Astrocyte (in vitro differentiated cells and primary cell): Measurements from ENCODE around the gene TMEM272. TPM values are rescaled to one million over a fixed set of nuclear protein-coding genes. Genes with fewer than 3 reads are reported as not detected.

Experiments used
- DNase-seq: peaks from one replicate; pipeline ENCODE4 v3.0.0-alpha.2; 2010; ENCODE audit warnings: low read depth
- FAIRE-seq: peaks from 2 replicates; lab custom pipeline; 2011; peaks lifted over from hg19 to GRCh38; lab: Jason Lieb, UNC
- H2AFZ ChIP-seq: 2 replicates; pipeline ENCODE4 v1.6.0; 2012; ENCODE audit warnings: low read depth, low read length, inconsistent platforms
- H3K27ac ChIP-seq: 2 replicates; pipeline ENCODE4 v1.5.1; 2011; ENCODE audit warnings: low read depth, low read length, inconsistent platforms
- H3K27me3 ChIP-seq: 2 replicates; pipeline ENCODE4 v1.6.0; 2011; ENCODE audit warnings: low read length, inconsistent platforms; ENCODE audit not compliant: insufficient read depth
- H3K36me3 ChIP-seq: 2 replicates; pipeline ENCODE4 v1.5.1; 2011; ENCODE audit warnings: low read length, inconsistent platforms; ENCODE audit not compliant: insufficient read depth
- H3K4me1 ChIP-seq: 2 replicates; pipeline ENCODE4 v1.5.1; 2011; ENCODE audit warnings: low read length, inconsistent platforms; ENCODE audit not compliant: insufficient read depth
- H3K4me2 ChIP-seq: 2 replicates; pipeline ENCODE4 v1.6.0; 2012; ENCODE audit warnings: low read length, inconsistent platforms
- H3K4me3 ChIP-seq: 2 replicates; pipeline ENCODE4 v1.5.1; 2011; ENCODE audit warnings: low read depth, mild to moderate bottlenecking, low read length, inconsistent platforms; ENCODE audit not compliant: insufficient read depth
- H3K79me2 ChIP-seq: 2 replicates; pipeline ENCODE4 v1.6.0; 2012; ENCODE audit warnings: mild to moderate bottlenecking, low read length, inconsistent platforms; ENCODE audit not compliant: insufficient read depth
- H3K9ac ChIP-seq: 2 replicates; pipeline ENCODE4 v1.6.0; 2012; ENCODE audit warnings: mild to moderate bottlenecking, low read length, inconsistent platforms
- H3K9me3 ChIP-seq: 2 replicates; pipeline ENCODE4 v1.5.1; 2012; ENCODE audit warnings: low read depth, mild to moderate bottlenecking, low read length, inconsistent platforms; ENCODE audit not compliant: insufficient read depth
- H4K20me1 ChIP-seq: 2 replicates; pipeline ENCODE4 v1.6.0; 2012; ENCODE audit warnings: low read length, inconsistent platforms; ENCODE audit not compliant: insufficient read depth
- H3K27ac Mint-ChIP-seq: one replicate; pipeline ENCODE4 v1.8.0; 2021; ENCODE audit warnings: mild to moderate bottlenecking, mixed read lengths; ENCODE audit not compliant: unreplicated experiment
- H3K27me3 Mint-ChIP-seq: one replicate; pipeline ENCODE4 v1.8.0; 2021; ENCODE audit warnings: low read depth, mixed read lengths; ENCODE audit not compliant: unreplicated experiment
- H3K36me3 Mint-ChIP-seq: one replicate; pipeline ENCODE4 v1.8.0; 2021; ENCODE audit warnings: low read depth, mixed read lengths; ENCODE audit not compliant: unreplicated experiment
- H3K4me1 Mint-ChIP-seq: one replicate; pipeline ENCODE4 v1.8.0; 2021; ENCODE audit warnings: low read depth, mixed read lengths; ENCODE audit not compliant: unreplicated experiment
- H3K4me3 Mint-ChIP-seq: one replicate; pipeline ENCODE4 v1.8.0; 2021; ENCODE audit warnings: mild to moderate bottlenecking, moderate library complexity, mixed read lengths; ENCODE audit not compliant: unreplicated experiment
- H3K9me3 Mint-ChIP-seq: one replicate; pipeline ENCODE4 v1.8.0; 2021; ENCODE audit warnings: mild to moderate bottlenecking, mixed read lengths; ENCODE audit not compliant: unreplicated experiment
- EZH2 ChIP-seq: IDR thresholded peaks from 2 replicates; pipeline ENCODE4 v1.6.1; 2012; ENCODE audit warnings: mild to moderate bottlenecking, low read length, inconsistent platforms; ENCODE audit not compliant: insufficient read depth
- total RNA-seq: library from RNA; stranded (reverse); gene quantifications from 2 replicates; pipeline ENCODE4 v1.2.1, GENCODE V29; 2021
- TF ChIP-seq, protein P1 (sequence below): IDR thresholded peaks from 2 replicates; pipeline ENCODE4 v1.5.1; 2011; ENCODE audit warnings: low read depth, mild to moderate bottlenecking, inconsistent platforms, low read length, moderate library complexity; ENCODE audit not compliant: insufficient read depth

TMEM272 gene
- total RNA-seq, 1 donor from 2014 or later = 0.05 TPM

DNA sequence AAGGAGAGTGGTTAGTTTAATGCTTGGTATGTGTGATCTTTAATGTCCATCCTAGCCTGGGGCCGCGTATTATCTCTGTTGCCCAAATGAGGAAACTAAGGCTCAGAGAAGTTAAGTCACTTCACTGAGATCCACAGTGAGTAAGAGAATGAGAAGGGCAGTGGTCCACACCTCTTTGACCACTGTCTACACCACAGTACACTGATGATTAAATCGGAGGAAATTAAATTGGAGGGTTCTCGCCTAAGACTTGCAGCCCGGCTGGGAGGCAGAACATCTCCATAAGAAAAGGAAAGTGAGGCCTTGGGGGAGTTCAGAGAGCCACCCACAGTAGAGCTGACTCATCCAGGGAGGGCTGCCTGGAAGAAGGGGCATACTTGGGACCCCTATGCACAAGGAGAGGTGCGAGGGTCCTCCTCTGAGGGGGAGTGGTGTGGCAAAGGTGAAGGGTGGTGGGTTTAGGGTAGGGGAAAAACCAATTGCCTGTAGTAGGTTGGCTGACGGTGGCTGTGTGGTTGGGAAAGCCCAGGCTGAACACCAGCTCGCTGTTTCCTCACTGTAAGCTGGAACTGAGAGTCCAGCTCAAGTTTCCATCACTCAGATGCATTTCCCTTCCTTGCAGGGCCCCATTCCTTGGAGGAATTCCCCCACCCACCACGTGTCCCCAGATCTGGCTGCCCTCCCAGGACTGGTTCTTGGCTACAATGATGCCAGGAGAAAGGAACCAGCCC, 26.0 kb downstream of the TMEM272 start:
- FAIRE-seq (no peak), DNase-seq (peak; percentile 24)
- no peak overlapping the region for H3K4me3 Mint-ChIP-seq
- Histone ChIP-seq H3K27ac (no peak overlapping the region), H3K9ac (no peak overlapping the region), H3K4me1 (no peaks in the 10 kb centered on the region), H3K36me3 (no peaks in the 10 kb centered on the region), H3K79me2 (no peaks in the 10 kb centered on the region), H3K4me3 (no peak overlapping the region), H3K4me2 (no peak overlapping the region), H3K27me3 (peaks cover 61% of the 10 kb centered on the region), H4K20me1 (no peaks in the 10 kb centered on the region), H2AFZ (no peak overlapping the region), H3K9me3 (no peaks in the 10 kb centered on the region)
- TF ChIP-seq, protein P1, sequence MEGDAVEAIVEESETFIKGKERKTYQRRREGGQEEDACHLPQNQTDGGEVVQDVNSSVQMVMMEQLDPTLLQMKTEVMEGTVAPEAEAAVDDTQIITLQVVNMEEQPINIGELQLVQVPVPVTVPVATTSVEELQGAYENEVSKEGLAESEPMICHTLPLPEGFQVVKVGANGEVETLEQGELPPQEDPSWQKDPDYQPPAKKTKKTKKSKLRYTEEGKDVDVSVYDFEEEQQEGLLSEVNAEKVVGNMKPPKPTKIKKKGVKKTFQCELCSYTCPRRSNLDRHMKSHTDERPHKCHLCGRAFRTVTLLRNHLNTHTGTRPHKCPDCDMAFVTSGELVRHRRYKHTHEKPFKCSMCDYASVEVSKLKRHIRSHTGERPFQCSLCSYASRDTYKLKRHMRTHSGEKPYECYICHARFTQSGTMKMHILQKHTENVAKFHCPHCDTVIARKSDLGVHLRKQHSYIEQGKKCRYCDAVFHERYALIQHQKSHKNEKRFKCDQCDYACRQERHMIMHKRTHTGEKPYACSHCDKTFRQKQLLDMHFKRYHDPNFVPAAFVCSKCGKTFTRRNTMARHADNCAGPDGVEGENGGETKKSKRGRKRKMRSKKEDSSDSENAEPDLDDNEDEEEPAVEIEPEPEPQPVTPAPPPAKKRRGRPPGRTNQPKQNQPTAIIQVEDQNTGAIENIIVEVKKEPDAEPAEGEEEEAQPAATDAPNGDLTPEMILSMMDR = no peak
- H3K9me3 Mint-ChIP-seq = no peaks in the 10 kb centered on the region
- H3K36me3 Mint-ChIP-seq = no peaks in the 10 kb centered on the region
- peaks cover 4% of the 10 kb centered on the region for H3K4me1 Mint-ChIP-seq
- H3K27me3 Mint-ChIP-seq = peaks cover 47% of the 10 kb centered on the region
- H3K27ac Mint-ChIP-seq = no peak overlapping the region

DNA sequence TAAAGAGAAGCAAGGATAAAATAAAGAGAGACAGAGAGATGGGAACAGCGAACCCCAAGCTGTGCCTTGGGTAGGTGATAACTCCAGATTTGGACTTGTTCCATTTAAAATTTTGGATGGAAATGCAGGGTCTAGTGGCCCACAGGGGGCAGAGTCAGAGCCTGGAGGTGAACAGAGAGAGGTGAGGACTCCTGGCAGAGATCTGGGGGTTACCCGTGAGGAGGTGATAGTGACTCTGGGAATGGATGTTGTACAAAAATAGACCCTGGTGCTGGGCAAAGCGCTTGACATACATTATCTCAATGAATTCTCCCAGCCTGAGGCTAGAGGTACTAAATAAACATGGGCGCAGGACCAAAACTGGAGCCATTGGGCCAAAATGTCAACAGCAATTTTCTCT, 26.7 kb downstream of the TMEM272 start:
- Histone ChIP-seq H3K4me1 (no peaks in the 10 kb centered on the region), H3K79me2 (no peaks in the 10 kb centered on the region), H2AFZ (no peak overlapping the region), H3K9me3 (no peaks in the 10 kb centered on the region), H3K9ac (no peak overlapping the region), H3K27me3 (peaks cover 63% of the 10 kb centered on the region), H3K36me3 (no peaks in the 10 kb centered on the region), H4K20me1 (no peaks in the 10 kb centered on the region), H3K4me2 (no peak overlapping the region), H3K4me3 (no peak overlapping the region), H3K27ac (no peak overlapping the region)
- H3K4me3 Mint-ChIP-seq = no peak overlapping the region
- TF ChIP-seq EZH2 = no peak
- TF ChIP-seq, protein P1 = no peak
- peaks cover 47% of the 10 kb centered on the region for H3K27me3 Mint-ChIP-seq
- DNase-seq = no peak
- no peaks in the 10 kb centered on the region for H3K36me3 Mint-ChIP-seq
- no peaks in the 10 kb centered on the region for H3K4me1 Mint-ChIP-seq
- H3K9me3 Mint-ChIP-seq = no peaks in the 10 kb centered on the region
- FAIRE-seq = no peak
- H3K27ac Mint-ChIP-seq = no peak overlapping the region

DNA sequence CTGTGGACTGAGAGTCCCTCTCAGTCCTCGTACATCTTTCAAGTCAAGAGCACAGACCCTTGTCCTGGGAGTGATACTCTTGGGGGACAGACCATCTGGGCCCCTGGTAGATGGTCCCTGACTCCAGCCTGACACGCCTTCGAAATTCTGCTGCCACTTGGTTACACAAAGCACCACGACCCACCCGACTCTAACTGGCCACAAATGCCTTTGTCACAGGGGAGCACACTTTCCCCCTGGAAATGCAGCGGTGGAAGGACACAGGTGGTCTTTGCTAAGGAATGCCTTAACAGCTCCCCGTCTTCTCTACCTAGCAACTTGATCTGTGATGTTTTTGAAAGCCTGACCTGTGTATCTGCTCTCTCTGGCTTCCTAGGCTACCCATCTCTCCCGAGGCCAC, 27.3 kb downstream of the TMEM272 start:
- Mint-ChIP-seq H3K27me3 (peaks cover 47% of the 10 kb centered on the region), H3K4me1 (no peaks in the 10 kb centered on the region), H3K27ac (no peak overlapping the region), H3K9me3 (no peaks in the 10 kb centered on the region), H3K4me3 (no peak overlapping the region), H3K36me3 (no peaks in the 10 kb centered on the region)
- no peaks in the 10 kb centered on the region for H3K4me1 ChIP-seq
- no peak overlapping the region for H3K9ac ChIP-seq
- H2AFZ ChIP-seq = no peak overlapping the region
- H3K9me3 ChIP-seq = no peaks in the 10 kb centered on the region
- no peak overlapping the region for H3K4me3 ChIP-seq
- H3K79me2 ChIP-seq = no peaks in the 10 kb centered on the region
- H3K27me3 ChIP-seq = peaks cover 63% of the 10 kb centered on the region
- H3K27ac ChIP-seq = no peak overlapping the region
- H4K20me1 ChIP-seq = no peaks in the 10 kb centered on the region
- TF ChIP-seq EZH2 = no peak
- TF ChIP-seq, protein P1 = no peak
- H3K36me3 ChIP-seq = no peaks in the 10 kb centered on the region
- DNase-seq (no peak), FAIRE-seq (no peak)
- H3K4me2 ChIP-seq = no peak overlapping the region
